OCI-LY7 (cell line): Measurements from ENCODE around the gene IL22RA2. TPM values are rescaled to one million over a fixed set of nuclear protein-coding genes. Genes with fewer than 3 reads are reported as not detected.

Experiments
- BruUV-seq: library from RNA; stranded (reverse); fragments of 400-500 nt; replicated peaks from 2 replicates; lab custom pipeline; 2021; lab: Mats Ljungman, UMichigan
- CTCF ChIA-PET: fragments of 300-600 bp; sonication (Branson Sonifier 250); formaldehyde crosslinking; loops from one replicate; lab custom pipeline; 2022; ENCODE audit warnings: antibody characterized with exemption; ENCODE audit not compliant: unreplicated experiment; lab: Charles Lee
- POLR2A ChIA-PET: fragments of 300-600 bp; sonication (Branson Sonifier 250); formaldehyde crosslinking; loops from one replicate; lab custom pipeline; 2022; ENCODE audit warnings: antibody characterized with exemption; lab: Charles Lee
- DNase-seq: peaks from one replicate; pipeline ENCODE4 v3.0.0-alpha.2; 2015; ENCODE audit warnings: low spot score
- H2AFZ ChIP-seq: fragments of 200-600 bp; sonication (generic), shearing (Covaris generic); 2 replicates; pipeline ENCODE4 v1.6.1; 2014; ENCODE audit warnings: mild to moderate bottlenecking, antibody characterized with exemption, low read length, moderate library complexity
- H3K27ac ChIP-seq: fragments of 200-600 bp; sonication (generic); 2 replicates; pipeline ENCODE4 v1.5.1; 2014; ENCODE audit warnings: mixed run types, low read depth, mild to moderate bottlenecking, moderate library complexity, low read length, inconsistent platforms; ENCODE audit not compliant: poor library complexity, severe bottlenecking
- H3K36me3 ChIP-seq: fragments of 200-600 bp; sonication (generic); 2 replicates; pipeline ENCODE4 v1.6.1; 2014; ENCODE audit warnings: mild to moderate bottlenecking, antibody characterized with exemption, low read length, moderate library complexity, mixed read lengths; ENCODE audit not compliant: insufficient read depth
- H3K4me1 ChIP-seq: fragments of 200-600 bp; sonication (generic); 2 replicates; pipeline ENCODE4 v1.5.1; 2014; ENCODE audit warnings: mild to moderate bottlenecking, low read length; ENCODE audit not compliant: insufficient read depth, poor library complexity, severe bottlenecking
- H3K4me2 ChIP-seq: fragments of 200-600 bp; sonication (generic); 2 replicates; pipeline ENCODE4 v1.6.1; 2014; ENCODE audit warnings: mild to moderate bottlenecking, low read length
- H3K4me3 ChIP-seq: fragments of 200-600 bp; sonication (generic); 2 replicates; pipeline ENCODE4 v1.5.1; 2014; ENCODE audit warnings: mild to moderate bottlenecking, low read depth, low read length; ENCODE audit not compliant: poor library complexity, severe bottlenecking
- H3K79me2 ChIP-seq: fragments of 200-600 bp; sonication (generic); 2 replicates; pipeline ENCODE4 v1.6.1; 2016; ENCODE audit warnings: low read depth, mild to moderate bottlenecking, low read length, moderate library complexity, mixed read lengths; ENCODE audit not compliant: insufficient read depth
- H3K9me2 ChIP-seq: fragments of 200-600 bp; sonication (generic); 2 replicates; pipeline ENCODE4 v1.6.1; 2016; ENCODE audit warnings: mild to moderate bottlenecking, low read length, mixed read lengths; ENCODE audit not compliant: insufficient read depth
- H3K9me3 ChIP-seq: fragments of 200-600 bp; sonication (generic); 2 replicates; pipeline ENCODE4 v1.6.1; 2014; ENCODE audit warnings: mild to moderate bottlenecking, mixed run types, low read length, mixed read lengths
- H4K20me1 ChIP-seq: fragments of 200-600 bp; sonication (generic); 2 replicates; pipeline ENCODE4 v1.6.1; 2014; ENCODE audit warnings: mild to moderate bottlenecking, antibody characterized with exemption, low read length, moderate library complexity, mixed read lengths; ENCODE audit not compliant: insufficient read depth
- CTCF ChIP-seq: fragments of 200-600 bp; sonication (generic); conservative IDR thresholded peaks from 2 replicates; pipeline ENCODE4 v1.5.1; 2014; ENCODE audit warnings: mild to moderate bottlenecking, antibody characterized with exemption, low read length, moderate library complexity, mixed read lengths
- EZH2phosphoT487 ChIP-seq: fragments of 200-600 bp; sonication (generic); IDR thresholded peaks from 2 replicates; pipeline ENCODE4 v1.6.1; 2018; ENCODE audit warnings: low read depth, borderline replicate concordance, mild to moderate bottlenecking, mixed run types, antibody characterized with exemption, low read length, moderate library complexity, mixed read lengths
- intact Hi-C: fragments of 100-400 bp; cut with micrococcal nuclease; formaldehyde crosslinking; loops from one replicate; pipeline ENCODE4 v1.10.0; 2022; ENCODE audit not compliant: unreplicated experiment
- total RNA-seq, 2 experiments: library from RNA; depleted of rRNA in 1 of 2; stranded (reverse); fragments of >200 nt in 1 of 2; shearing (Covaris generic) in 1 of 2; gene quantifications; 2 replicates each; pipeline ENCODE4 v1.2.3, GENCODE V29; 2014 to 2022

IL22RA2 gene
- total RNA-seq, 2 experiments from 2014 or later = not detected

DNA sequence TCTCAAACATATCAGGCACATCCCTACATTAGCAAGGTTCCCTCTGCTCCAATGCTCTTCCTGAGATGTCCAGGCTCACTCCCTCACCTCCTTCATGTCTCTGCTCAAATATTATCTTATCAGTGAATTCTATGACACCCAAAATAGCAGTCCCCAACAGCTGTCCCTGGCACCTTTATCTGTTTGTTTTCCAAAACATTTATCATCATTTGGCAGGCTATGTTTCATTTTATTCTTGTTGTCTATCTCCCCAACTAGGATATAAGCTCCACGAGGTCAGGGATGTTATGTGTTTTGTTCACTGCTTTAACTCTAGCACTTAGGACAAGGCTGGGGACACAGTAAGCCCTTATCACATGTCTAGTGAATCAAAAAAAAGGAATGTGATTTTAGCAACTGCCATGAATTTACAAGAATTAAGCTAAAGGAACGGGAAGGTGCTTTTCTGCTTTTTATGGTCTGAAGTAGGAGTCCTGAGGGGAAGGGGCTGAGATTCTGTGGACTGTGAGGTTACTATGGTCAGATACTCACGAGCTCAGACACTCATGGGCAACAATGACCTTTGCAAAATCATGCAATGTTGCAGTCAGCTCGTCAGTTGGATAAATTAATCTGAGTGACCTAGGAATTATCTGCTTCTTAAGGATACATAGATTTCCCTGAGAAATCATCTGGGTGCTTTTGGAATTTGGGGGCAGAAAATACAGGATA, 1.9 kb upstream of the IL22RA2 start:
- Histone ChIP-seq H3K4me1 (no peaks in the 10 kb centered on the region), H2AFZ (no peak overlapping the region), H3K4me3 (no peak overlapping the region), H3K36me3 (no peaks in the 10 kb centered on the region), H3K79me2 (no peaks in the 10 kb centered on the region), H3K9me2 (no peaks in the 10 kb centered on the region), H4K20me1 (no peaks in the 10 kb centered on the region), H3K9me3 (0 out of 2 replicates have a peak, but pooled peaks cover 6% of the 10 kb centered on the region), H3K27ac (no peak overlapping the region), H3K4me2 (no peak overlapping the region)
- BruUV-seq = no TSS peak
- ChIA-PET CTCF (no interaction called here), POLR2A (interaction anchor here (0.8 kb wide), 1 partner anchor 13 kb away, joined by 3 read pairs; no protein-coding TSS in a partner anchor)
- intact Hi-C loops = no loop called here
- DNase-seq = no peak
- TF ChIP-seq CTCF (no peak), EZH2phosphoT487 (no peak)

- H3K9me2 ChIP-seq = no peaks in the 10 kb centered on the region
- BruUV-seq = no TSS peak
- no peak overlapping the region for H3K4me3 ChIP-seq
- no peak overlapping the region for H3K27ac ChIP-seq
- 0 out of 2 replicates have a peak, but pooled peaks cover 3% of the 10 kb centered on the region for H3K9me3 ChIP-seq
- TF ChIP-seq CTCF = no peak
- TF ChIP-seq EZH2phosphoT487 = no peak
- no peak overlapping the region for H3K4me2 ChIP-seq
- intact Hi-C loops = no loop called here
- H3K4me1 ChIP-seq = no peaks in the 10 kb centered on the region
- H3K79me2 ChIP-seq = no peaks in the 10 kb centered on the region
- POLR2A ChIA-PET = interaction anchor here (0.9 to 1.3 kb wide), 2 partner anchors 9 to 72 kb away, joined by 3 to 4 read pairs; no protein-coding TSS in a partner anchor
- H2AFZ ChIP-seq = no peak overlapping the region
- CTCF ChIA-PET = no interaction called here
- no peaks in the 10 kb centered on the region for H4K20me1 ChIP-seq
- H3K36me3 ChIP-seq = no peaks in the 10 kb centered on the region
- no peak for DNase-seq
These were observed 561 bp downstream of the IL22RA2 start for GRCh38 chr6:137172734-137173431.
